Stimulated activated CD4-positive, alpha-beta T cell treated with anti-CD3 and anti-CD28 coated beads, Interleukin-1b, Interleukin-23, amount 100 ng/mL, for 48 hours (primary cell): ENCODE results near the gene EPS8L2.

Experiments used
- DNase-seq: peaks from one replicate; pipeline ENCODE4 v3.0.0-alpha.2; 2020

EPS8L2 gene

DNA sequence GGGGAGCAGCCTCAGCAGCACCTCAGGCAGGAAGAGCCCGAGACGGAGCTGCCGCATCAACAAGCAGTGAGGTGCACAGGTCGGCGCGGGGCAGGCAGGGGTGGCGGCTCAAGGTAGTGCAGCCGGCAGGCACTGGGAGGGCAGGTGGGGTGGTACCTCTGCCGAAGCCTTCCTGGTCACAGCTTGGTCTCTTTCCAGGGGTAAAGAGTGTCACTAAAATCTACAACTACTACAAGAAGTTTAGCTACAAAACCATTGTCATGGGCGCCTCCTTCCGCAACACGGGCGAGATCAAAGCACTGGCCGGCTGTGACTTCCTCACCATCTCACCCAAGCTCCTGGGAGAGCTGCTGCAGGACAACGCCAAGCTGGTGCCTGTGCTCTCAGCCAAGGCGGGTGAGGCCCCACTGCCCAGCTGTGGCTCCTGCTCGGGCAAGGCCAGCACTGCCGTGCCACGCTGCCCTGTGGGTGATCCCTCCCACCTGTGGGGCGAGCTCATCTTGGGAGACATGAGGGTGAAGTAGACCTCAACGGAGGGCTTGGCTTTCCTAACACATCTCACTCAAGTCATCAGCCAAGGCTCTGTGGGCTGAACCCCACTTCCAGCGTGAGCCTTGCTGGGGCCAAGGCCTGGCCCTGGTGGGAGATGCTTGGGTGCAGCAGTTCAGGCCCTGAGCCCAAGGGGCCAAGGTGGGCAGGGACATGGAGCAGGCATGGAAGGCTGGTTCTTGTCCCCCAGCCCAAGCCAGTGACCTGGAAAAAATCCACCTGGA is 57.7 kb downstream of the EPS8L2 start:
- no peak for DNase-seq

DNA sequence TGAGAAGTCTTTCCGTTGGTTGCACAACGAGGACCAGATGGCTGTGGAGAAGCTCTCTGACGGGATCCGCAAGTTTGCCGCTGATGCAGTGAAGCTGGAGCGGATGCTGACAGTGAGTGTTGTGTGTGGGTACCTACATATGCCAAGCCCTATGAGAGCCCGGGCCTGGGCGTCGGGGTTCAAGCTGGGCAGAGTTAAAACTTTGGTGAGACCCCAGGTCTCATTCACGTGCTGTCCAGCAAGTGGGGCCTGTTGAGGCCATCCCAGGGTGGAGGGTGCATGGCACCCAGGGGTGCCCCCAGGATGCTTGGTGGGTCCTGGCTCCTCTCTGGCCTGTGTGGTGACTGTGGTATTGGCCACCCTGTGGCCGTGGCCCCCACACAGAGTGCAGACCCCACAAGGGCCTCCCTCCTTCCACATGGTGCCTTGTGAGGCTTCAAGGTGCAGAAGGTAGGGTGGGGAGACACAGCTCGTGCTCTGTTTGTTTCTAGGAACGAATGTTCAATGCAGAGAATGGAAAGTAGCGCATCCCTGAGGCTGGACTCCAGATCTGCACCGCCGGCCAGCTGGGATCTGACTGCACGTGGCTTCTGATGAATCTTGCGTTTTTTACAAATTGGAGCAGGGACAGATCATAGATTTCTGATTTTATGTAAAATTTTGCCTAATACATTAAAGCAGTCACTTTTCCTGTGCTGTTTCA is 58.4 kb downstream of the EPS8L2 start:
- no peak for DNase-seq

DNA sequence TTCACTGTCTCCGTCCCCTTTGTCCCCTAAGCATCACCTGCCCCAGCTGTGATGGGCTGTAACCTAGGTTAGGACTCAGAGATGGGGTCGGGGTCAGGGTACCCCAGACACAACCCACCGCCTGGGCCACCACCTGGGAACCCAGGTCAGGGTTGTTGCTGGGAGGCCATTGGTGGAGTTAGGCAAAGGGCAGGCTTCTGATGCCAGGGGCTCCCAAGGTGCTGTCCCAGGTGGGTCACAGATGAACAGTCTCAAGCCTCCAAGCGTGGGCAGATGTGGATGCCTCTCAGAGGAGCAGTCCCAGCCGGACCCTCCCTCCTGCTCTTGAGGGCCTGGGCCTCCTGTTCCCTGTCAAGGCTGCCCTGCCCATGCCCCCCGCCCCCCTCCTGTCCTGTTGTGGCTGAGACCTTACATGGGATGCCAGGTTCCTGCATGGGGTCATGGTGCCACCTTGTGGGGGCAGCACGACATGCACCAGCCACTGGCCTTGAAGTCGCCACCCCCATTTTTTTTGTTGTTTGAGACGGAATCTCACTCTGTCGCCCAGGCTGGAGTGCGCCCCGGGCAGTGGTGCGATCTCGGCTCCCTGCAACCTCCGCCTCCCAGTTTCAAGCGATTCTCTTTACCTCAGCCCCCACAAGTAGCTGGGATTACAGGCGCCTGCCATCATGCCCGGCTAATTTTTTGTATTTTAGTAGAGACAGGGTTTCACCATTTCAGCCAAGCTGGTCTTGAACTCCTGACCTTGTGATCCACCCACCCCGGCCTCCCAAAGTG is 59.2 kb downstream of the EPS8L2 start:
- DNase-seq, result peak; percentile 59

DNA sequence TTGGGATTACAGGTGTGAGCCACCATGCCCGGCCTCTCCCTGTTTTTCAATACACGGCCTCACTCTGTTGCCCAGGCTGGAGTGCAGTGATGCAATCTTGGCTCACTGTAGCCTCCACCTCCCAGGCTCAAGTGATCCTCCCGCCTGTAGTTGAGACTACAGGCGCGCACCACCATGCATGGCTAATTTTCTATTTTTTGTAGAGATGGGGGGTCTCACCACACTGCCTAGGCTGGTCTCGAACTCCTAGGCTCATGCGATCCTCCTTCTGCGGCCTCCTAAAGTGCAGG is 59.7 kb downstream of the EPS8L2 start:
- DNase-seq, result no peak

DNA sequence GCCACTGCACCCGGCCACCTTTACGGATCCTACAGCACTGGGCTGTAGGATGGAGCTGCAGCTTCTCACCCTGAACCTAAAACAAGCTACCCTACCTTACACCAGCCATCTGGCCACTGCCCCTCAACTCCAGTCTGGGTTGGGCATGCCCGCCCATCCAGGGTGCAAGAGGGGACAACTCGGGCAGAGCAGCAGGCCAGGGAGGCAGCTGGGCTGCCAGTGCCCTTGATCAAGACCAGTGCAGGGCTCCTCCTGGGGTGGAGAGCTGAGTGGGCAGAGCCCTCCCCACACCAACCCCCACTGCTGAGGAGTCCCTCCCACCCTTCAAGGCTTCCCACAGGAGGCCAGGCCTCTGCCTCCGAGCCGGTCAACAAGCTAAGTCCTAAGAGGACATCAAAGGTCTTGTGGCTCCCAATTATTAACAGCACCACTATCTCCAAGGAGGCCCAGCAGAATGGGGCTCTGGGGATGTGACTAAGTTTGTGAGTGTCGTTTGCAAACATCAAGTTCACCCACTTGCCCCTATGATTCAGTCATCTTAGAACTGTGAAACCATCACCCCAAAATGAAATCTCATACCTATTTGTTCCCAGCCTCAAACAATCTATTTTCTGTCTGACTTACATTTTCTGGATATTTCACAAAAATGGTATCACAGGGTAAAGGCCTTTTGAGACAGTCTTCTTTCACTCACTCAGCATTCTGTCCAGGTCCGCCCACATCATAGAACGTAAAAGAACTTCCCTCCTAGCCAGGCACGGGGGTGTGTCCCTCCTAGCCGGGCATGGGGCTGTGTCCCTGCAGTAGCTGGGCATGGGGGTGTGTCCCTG is 60.3 kb downstream of the EPS8L2 start:
- no peak for DNase-seq

DNA sequence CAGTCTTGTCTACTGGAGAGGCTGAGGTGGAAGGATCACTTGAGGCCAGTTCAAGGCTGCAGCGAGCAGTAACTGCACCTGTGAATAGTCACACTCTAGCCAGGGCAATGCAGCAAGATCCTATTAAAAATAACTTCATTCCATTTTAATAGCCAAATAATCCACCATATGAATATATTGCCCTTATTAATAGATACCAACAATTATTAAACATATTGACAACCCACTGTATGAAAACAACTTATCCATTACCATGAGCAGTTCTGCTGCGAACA is 60.8 kb downstream of the EPS8L2 start:
- DNase-seq, result no peak

DNA sequence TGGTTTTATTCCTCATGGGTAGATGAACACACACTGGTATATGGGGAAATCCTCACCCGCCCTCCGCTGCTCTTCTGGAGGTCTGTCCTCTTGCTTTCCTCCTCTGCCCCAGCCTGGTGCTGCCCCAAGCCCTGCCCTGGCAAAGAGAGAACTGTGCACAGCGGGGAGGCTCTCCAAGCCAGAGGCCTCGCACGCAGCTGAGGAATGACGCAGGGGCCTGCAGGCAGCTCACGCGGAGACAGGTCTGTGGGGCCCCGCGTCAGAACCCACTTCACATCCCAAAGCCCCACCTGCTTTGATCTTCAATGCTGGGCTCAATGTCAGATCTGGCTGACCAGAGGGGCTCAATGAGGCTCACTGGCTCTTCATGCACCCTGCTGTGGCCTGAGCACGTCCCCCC is 61.2 kb downstream of the EPS8L2 start:
- DNase-seq, result no peak

DNA sequence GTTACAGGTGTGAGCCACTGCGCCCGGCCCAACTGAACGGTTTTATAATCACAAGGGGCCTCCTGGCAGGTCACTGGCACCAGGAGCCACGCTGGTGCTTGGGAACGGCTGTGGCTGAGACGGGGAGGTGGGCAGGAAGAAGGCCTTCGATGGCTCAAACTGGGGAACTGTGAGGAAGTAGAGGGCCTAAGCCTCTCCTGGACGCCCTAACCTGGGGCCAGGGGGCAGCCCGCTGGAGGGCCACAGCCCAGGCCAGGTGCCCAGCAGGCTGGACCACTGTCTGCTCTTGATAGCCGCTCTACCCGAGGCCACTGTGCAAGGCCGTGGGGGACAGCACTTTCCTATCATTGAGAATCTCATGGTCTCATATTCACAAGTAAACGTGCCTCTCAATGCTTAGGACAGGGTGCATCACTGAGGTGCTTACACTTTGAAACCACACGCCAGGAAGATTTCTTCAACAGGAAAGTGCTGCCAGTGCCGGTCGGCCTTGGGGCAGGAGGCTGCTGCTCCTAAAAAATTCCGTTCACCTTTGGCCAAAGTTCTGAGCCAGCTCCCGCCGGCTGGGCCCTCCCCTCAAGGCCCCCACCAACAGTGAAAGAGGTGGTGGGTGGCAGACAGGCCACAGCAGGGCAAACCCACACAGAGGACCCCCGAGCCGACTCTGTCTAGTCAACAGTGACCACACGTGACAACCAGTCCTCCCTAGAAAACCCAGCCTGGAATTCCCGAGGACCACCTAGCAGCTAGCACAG is 64.0 kb downstream of the EPS8L2 start:
- DNase-seq, result no peak

DNA sequence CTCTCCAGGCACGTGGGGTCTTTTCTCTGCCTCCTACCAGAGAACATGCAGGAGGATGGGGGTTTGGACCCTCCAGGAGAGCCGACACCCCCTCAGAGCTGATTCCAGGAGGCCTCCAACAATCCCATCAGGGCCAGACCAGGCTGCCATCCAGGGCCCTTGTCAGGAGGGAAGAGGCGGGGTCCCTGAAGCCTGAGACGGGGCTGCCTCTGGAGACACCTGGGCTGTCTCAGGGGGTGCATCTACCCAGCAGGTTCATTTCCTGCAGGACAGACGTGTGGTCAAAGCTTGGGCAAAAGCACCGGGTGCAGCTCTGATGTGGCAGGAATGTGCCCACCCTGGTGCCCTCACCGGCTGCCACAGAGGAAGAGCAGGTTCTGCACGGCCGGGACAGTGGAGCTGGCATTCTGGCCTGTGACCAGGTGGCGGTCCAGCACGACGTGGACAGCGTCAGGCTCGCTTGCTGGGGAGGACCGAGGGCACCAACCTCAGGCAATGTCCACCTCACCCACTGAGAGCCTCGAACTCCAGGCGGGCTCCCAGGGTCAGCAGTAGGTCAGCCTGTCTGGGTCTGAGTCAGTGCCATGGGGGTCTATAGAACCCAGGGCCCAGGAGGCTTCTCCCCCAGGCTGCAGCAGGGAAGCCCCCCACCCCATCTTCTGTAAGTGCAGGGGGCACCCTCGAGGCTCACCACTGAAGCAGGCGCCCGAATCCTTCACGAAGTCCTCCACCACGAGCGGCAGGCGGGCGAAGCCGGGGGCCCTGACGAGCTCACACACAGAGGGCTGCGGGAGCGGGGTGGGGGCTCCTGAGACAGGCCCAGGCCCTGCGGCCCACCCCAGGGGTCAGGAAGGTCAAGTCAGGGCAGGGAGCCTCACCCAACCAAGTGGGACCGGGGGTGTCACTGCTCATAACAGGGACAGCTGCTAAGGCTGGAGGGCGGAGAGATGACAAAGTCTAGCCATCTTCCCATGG is 64.9 kb downstream of the EPS8L2 start:
- no peak for DNase-seq

DNA sequence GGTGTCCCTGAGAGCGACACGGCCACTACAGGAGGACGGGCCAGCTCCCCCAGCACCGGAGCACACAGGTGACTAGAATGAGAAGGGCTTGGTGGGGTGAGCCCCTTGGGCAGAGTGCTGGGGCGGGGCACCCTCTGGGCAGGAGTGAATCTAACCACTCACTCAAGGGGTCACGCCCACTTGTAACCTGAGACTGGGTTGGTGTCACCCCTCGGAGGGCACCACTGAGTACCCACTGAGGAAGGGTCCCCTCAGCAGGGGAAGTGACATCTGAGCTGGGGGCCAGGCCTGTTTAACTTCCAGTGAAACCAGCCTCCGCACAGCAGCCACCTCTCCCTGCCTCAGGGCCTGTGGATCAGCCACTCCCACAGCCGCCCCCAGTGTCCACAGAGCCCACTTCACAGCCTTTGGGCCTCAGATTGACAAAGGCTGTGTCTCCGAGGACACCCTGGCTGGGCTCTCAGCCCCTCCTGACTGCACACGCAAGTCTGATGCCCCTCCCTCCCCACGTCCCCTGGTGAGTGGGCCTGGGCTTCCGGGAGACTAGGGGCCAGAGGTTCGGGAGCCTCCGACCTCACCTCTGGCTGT is 65.7 kb downstream of the EPS8L2 start:
- DNase-seq, result no peak

DNA sequence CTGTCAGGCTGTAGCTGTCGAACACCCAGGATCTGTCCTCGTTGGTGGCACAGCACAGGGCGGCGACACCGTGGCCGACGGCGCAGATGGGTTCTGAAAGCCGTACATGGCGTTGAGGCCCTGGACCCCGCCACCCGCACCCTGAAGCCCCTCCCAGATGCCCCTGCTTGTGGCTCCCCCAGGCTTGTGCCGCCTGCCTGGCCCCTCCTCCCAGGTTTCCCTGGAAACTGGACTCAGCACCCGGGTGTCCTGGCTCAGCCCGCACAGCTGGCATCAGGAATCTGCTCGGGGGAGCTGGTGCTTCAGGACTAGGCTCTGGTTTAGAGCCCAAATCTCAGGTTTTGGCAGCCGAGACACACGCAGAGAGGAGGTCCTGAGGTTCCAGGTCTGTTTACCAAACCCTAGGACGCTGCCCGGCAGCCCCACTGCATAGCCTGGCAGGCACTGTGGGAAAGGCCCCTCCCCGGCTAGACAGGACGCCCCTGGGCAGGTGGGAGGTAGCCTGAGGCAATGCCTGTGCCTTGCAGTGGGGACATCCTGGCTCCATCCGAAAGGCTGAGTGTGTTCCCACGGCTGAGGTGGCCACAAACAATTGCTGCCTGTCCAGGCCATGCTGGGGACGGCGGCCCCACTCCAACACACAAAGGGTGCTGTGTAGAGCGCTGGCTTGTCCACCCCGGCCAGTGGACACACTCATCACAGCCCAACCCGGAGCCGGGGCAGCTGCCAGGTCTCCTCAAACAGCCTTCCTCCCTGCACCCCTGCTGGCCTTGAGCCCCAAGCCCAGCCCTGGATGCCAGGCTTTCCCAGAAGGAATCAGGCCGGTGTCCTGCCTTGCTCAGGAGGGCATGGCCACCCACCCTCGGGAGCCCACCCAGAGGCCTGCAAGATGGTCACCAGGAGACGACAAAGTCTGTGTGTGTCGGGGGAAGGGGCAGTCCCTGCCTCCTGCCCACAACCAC is 66.7 kb downstream of the EPS8L2 start:
- no peak for DNase-seq

DNA sequence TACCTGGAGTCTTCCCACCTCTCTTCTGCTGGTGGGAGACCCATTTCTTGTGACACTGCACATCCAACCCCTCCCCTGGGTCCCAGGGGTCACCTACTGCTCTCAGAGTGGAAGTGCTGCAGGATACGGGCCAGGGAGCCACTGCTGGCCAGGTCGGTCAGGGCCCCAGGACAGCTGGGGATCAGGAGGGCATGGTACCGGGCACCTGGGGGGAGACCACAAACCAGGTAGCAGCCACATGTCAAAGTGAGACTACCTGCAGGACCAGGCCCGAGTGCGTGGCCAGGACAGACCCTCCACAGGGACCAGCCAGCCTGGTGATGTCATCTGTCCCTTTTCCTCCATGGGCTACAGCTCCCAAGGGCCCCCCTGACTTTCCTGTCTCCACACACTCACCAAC is 67.4 kb downstream of the EPS8L2 start:
- no peak for DNase-seq

DNA sequence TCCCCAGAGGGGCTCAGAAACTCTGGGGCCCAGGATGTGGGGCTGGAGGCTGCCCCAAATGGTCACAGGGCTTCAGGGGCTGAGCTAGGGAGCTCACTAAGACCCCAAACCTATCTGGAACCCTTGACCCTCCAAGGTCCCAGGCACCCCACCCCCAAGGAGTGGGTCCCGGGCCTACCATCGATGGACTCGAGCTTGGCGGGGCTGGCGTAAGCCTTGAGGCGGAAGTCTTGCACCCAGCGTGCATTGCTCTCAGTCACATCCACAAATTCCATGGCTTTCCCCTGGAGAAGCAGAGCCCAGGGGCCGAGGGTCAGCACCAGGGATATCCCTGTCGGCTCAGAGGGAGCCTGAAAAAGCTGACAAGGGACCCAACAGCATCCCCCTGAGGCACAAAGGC is 67.8 kb downstream of the EPS8L2 start:
- DNase-seq, result no peak

DNA sequence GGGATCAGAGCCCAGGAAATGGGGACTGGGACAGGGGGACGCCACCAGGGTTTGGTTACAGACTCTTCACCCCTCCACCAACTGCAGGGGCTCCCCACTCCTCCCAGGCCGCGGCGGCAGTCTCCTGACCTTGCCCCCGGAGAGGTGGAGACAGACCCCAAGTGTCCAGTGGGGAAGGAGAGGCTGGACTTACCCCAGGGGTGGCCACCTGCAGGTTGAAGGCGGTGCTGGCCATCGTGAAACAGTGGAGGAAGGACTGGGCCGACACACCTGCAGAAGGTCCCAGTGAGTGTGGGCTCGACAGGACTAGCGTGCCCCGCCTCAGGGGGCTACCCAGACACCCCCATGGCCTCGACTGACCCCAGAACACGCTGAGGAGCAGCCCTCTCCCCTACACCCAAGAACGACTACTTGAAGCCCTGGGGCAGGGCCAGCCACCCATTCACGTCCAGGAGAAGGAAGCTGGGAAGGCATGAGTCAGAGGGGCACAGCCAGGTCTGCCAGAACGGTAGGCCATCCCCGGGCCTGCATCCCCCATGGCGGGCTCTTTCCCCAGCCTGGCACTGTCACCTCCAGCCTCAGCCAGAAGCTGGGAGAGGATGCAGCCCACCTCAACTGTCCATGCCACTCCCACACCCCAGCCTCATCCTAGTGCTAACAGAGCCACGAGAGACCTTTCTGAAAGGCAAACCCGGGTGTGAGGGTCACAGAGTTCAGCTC is 69.0 kb downstream of the EPS8L2 start:
- DNase-seq, result no peak

DNA sequence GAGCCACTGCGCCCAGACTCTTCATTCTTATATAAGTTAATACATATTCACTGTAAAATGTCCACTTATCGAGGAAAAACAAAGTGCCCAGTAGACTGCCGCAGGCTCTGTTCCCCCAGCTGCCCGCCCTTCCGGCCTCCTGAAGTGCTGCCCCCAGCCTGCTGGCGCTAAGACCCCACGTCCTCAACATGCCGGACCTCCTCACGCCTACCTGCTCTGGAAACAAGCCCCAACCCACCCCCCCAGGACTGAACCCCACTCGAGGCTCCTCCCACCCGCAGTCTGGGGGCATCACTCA is 70.2 kb downstream of the EPS8L2 start:
- DNase-seq, result no peak

DNA sequence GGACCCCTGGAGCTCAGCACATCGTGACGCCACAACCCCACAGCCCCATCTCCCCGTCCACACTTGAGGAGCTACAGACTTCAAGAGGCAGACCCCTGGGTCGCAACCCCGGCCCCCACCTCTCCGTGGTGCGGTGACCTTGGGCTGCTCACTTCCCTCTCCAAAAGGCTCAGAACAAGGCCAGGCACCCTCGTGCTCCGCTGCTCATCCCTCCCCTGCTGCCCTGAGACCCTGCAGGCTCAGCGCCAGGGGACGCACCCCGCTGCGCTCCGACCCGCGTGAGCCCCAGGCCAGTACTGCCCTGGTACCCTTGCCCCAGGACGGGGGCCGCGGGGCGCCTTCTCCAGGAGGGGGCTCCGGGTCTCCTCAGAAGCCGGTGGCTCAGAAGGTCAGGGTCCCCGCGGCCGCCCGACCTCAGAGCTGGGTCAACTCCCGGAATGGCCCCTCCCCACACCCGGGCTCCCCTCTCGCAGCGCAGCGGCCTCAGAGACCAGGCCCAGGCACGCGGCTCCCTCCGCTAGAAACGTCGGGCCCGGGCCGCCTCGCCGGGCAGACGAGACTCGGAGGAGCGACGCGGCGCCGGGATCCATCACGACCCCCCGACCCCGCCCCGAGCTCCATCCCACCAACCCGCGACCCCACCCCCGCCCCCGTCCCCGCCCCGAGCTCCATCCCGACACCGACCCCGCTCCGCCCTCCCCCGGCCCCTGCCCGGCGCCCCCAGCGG is 70.7 kb downstream of the EPS8L2 start:
- no peak for DNase-seq
